Kidney (tissue), 14 donors: ENCODE results near the gene TP53BP2. TPM values are rescaled to one million over a fixed set of nuclear protein-coding genes. Genes with fewer than 3 reads are reported as not detected.

ENCODE experiments used
- DNase-seq, 5 donors: peaks; one replicate each; pipeline ENCODE4 v3.0.0-alpha.2; 2013 to 2020
- FAIRE-seq: peaks from 2 replicates; lab custom pipeline; 2012; peaks lifted over from hg19 to GRCh38; lab: Jason Lieb, UNC
- H3K27ac ChIP-seq, 2 donors: one replicate each; pipeline ENCODE4 v1.7.0; 2013; ENCODE audit warnings: low read depth in 2 of 2, low read length in 2 of 2, inconsistent platforms in 1 of 2
- H3K27me3 ChIP-seq: one replicate; pipeline ENCODE4 v1.7.1; 2013; ENCODE audit warnings: low read length, inconsistent platforms; ENCODE audit not compliant: control insufficient read depth, insufficient read depth
- H3K36me3 ChIP-seq, 3 donors: one replicate each; pipeline versions ENCODE4 v1.7.0 to v1.7.1; 2013; ENCODE audit warnings: low read length in 3 of 3, control low read depth in 1 of 3, inconsistent platforms in 1 of 3; ENCODE audit not compliant: insufficient read depth in 3 of 3, control insufficient read depth in 2 of 3
- H3K4me1 ChIP-seq, 3 donors: one replicate each; pipeline versions ENCODE4 v1.7.0 to v1.7.1; 2013; ENCODE audit warnings: low read length in 3 of 3, inconsistent platforms in 1 of 3, low read depth in 1 of 3; ENCODE audit not compliant: control insufficient read depth in 2 of 3, insufficient read depth in 2 of 3
- H3K4me3 ChIP-seq, 3 donors: one replicate each; pipeline versions ENCODE4 v1.7.0 to v1.8.1; 2013; ENCODE audit warnings: low read length in 3 of 3, control low read depth in 1 of 3, inconsistent platforms in 1 of 3
- H3K9ac ChIP-seq, 3 donors: one replicate each; pipeline versions ENCODE4 v1.7.0 to v1.7.1; 2013; ENCODE audit warnings: low read length in 3 of 3, control low read depth in 1 of 3, inconsistent platforms in 1 of 3
- H3K9me3 ChIP-seq, 3 donors: one replicate each; pipeline versions ENCODE4 v1.7.0 to v1.7.1; 2013; ENCODE audit warnings: low read length in 3 of 3, control low read depth in 1 of 3, inconsistent platforms in 1 of 3; ENCODE audit not compliant: control insufficient read depth in 2 of 3, insufficient read depth in 1 of 3
- CTCF ChIP-seq: IDR thresholded peaks from 3 replicates; pipeline ENCODE4 v1.5.1; 2012; ENCODE audit warnings: mild to moderate bottlenecking, moderate library complexity, borderline replicate concordance; ENCODE audit not compliant: insufficient read depth; ENCODE audit errors: extremely low read depth
- intact Hi-C: fragments of 100-400 bp; cut with DNase I; formaldehyde crosslinking; loops from one replicate; pipeline ENCODE4 v1.11.1; 2022
- polyA plus RNA-seq: library from polyadenylated mRNA; stranded (reverse); fragments of 350-450 nt; fragmentation: Illumina TruSeq; extraction: RNeasy Lipid Tissue Mini Kit (QIAGEN cat#74804); gene quantifications from one replicate; pipeline ENCODE4 v1.2.3, GENCODE V29; 2014; ENCODE audit warnings: low read depth, low replicate concordance; ENCODE audit not compliant: insufficient read depth
- total RNA-seq: library from RNA; stranded (reverse); fragmentation: NEBNext Ultra II Directional; extraction: Animal tissue kit (Norgen Biotek cat#: 25700); gene quantifications from one replicate; pipeline ENCODE4 v1.2.1, GENCODE V29; 2021
- donor health status: control.
- donor health status: control.
- donor health status: control.
- donor health status: control.
- donor health status: control.
- donor health status: DM: yes; HTN: yes; CAD: no.
- donor health status: Normal renal cell carcinoma (clear cell type).

TP53BP2 gene
- total and polyA plus RNA-seq, 2 donors from 2014 or later, result 10.3 to 45.9 TPM

- TF ChIP-seq CTCF, result no peak
- H3K27me3 ChIP-seq, result no peaks in the 10 kb centered on the region
- peaks cover 0 to 6% (median 5%) of the 10 kb centered on the region in 3 donors for H3K36me3 ChIP-seq
- H3K4me3 ChIP-seq, result no peak overlapping the region
- intact Hi-C loops, result no loop called here
- H3K4me1 ChIP-seq, result no peaks in the 10 kb centered on the region
- H3K9ac ChIP-seq, result no peak overlapping the region
- FAIRE-seq (no peak), DNase-seq (no peak)
- H3K27ac ChIP-seq, result no peak overlapping the region
- no peaks in the 10 kb centered on the region for H3K9me3 ChIP-seq
These were observed 30.5 kb downstream of the TP53BP2 start for GRCh38 chr1:223815020-223815853.

DNA sequence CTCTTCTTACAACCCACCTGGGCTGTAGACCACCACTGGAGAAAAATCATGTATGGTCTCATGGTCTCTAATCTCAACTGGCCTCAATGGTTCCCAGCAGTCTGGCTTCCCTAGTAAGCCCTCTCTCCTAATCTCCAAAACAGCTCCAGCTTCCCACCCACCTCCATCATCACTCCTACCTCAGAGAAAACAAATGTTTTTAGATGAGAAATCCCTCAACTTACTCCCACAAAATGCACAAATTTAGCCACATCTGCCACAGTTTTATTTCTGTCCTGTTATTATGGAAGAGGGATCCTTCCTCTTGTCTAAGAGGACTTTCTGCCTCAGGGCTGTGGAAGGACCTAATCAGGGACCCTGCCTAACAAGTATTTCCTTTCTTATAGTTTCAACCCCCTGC is 32.1 kb downstream of the TP53BP2 start:
- H3K27me3 ChIP-seq, result no peaks in the 10 kb centered on the region
- TF ChIP-seq CTCF, result no peak
- H3K27ac ChIP-seq, result no peak overlapping the region
- no peaks in the 10 kb centered on the region for H3K4me1 ChIP-seq
- no peak overlapping the region for H3K4me3 ChIP-seq
- intact Hi-C loops, result no loop called here
- FAIRE-seq, result no peak
- DNase-seq, result no peak
- peaks cover 0 to 6% (median 2%) of the 10 kb centered on the region in 3 donors for H3K36me3 ChIP-seq
- no peaks in the 10 kb centered on the region for H3K9me3 ChIP-seq
- no peak overlapping the region for H3K9ac ChIP-seq

GRCh38 chr1:223811634-223812101 is 34.1 kb downstream of the TP53BP2 start:
- Histone ChIP-seq H3K27me3 (no peaks in the 10 kb centered on the region), H3K36me3 (peaks cover 0 to 6% (median 2%) of the 10 kb centered on the region in 3 donors), H3K4me3 (no peak overlapping the region), H3K9ac (no peak overlapping the region), H3K9me3 (no peaks in the 10 kb centered on the region), H3K27ac (no peak overlapping the region), H3K4me1 (no peaks in the 10 kb centered on the region)
- intact Hi-C loops, result no loop called here
- TF ChIP-seq CTCF, result peak; percentile 50
- FAIRE-seq (peak; percentile 59), DNase-seq (peak in 2 of 5 donors; percentile 56 to 66)
